CD4-positive, alpha-beta T cell treated with Interleukin-21 for 1 hour (primary cell): ENCODE data around the gene FOXO6.
"Not testable (repeated sequence)": the region's sequence is repeated elsewhere in the genome, so short reads cannot be mapped to it uniquely, and the experiment has no call there.

Experiments used
- DNase-seq: peaks from one replicate; pipeline ENCODE4 v3.0.0-alpha.2; 2020

The FOXO6 gene

GRCh38 chr1:41329662-41330587 is 31.3 kb upstream of the FOXO6 start:
- DNase-seq = no peak

GRCh38 chr1:41330588-41331545 is 30.4 kb upstream of the FOXO6 start:
- no peak for DNase-seq

GRCh38 chr1:41331546-41331917 is 29.7 kb upstream of the FOXO6 start:
- DNase-seq = no peak

- not testable (repeated sequence) for DNase-seq
These were observed 29.1 kb upstream of the FOXO6 start for GRCh38 chr1:41332161-41332560.

GRCh38 chr1:41333146-41333784 is 28.0 kb upstream of the FOXO6 start:
- DNase-seq = no peak

GRCh38 chr1:41338820-41339219 is 22.4 kb upstream of the FOXO6 start:
- no peak for DNase-seq

GRCh38 chr1:41340655-41341364 is 20.4 kb upstream of the FOXO6 start:
- no peak for DNase-seq

- no peak for DNase-seq
These were observed 19.9 kb upstream of the FOXO6 start for GRCh38 chr1:41341365-41341683.

GRCh38 chr1:41341772-41342562 is 19.3 kb upstream of the FOXO6 start:
- DNase-seq = no peak

GRCh38 chr1:41342774-41343355 is 18.4 kb upstream of the FOXO6 start:
- no peak for DNase-seq

- no peak for DNase-seq
These were observed 17.2 kb upstream of the FOXO6 start for GRCh38 chr1:41343790-41344699.

- no peak for DNase-seq
These were observed 16.5 kb upstream of the FOXO6 start for GRCh38 chr1:41344708-41345159.

GRCh38 chr1:41345434-41346075 is 15.7 kb upstream of the FOXO6 start:
- no peak for DNase-seq

GRCh38 chr1:41347276-41347675 is 14.0 kb upstream of the FOXO6 start:
- DNase-seq = no peak

GRCh38 chr1:41348394-41348793 is 12.8 kb upstream of the FOXO6 start:
- DNase-seq = no peak

- DNase-seq = no peak
These were observed 11.7 kb upstream of the FOXO6 start for GRCh38 chr1:41349361-41350054.

- no peak for DNase-seq
These were observed 11.2 kb upstream of the FOXO6 start for GRCh38 chr1:41350055-41350378.

- DNase-seq = no peak
These were observed 9.7 kb upstream of the FOXO6 start for GRCh38 chr1:41351262-41352151.
